ENCODE data around the gene ATF6.
A peak's percentile ranks its signal among the peaks of the same experiment; 100 is the strongest.

Gene ATF6, protein sequence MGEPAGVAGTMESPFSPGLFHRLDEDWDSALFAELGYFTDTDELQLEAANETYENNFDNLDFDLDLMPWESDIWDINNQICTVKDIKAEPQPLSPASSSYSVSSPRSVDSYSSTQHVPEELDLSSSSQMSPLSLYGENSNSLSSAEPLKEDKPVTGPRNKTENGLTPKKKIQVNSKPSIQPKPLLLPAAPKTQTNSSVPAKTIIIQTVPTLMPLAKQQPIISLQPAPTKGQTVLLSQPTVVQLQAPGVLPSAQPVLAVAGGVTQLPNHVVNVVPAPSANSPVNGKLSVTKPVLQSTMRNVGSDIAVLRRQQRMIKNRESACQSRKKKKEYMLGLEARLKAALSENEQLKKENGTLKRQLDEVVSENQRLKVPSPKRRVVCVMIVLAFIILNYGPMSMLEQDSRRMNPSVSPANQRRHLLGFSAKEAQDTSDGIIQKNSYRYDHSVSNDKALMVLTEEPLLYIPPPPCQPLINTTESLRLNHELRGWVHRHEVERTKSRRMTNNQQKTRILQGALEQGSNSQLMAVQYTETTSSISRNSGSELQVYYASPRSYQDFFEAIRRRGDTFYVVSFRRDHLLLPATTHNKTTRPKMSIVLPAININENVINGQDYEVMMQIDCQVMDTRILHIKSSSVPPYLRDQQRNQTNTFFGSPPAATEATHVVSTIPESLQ

DNA sequence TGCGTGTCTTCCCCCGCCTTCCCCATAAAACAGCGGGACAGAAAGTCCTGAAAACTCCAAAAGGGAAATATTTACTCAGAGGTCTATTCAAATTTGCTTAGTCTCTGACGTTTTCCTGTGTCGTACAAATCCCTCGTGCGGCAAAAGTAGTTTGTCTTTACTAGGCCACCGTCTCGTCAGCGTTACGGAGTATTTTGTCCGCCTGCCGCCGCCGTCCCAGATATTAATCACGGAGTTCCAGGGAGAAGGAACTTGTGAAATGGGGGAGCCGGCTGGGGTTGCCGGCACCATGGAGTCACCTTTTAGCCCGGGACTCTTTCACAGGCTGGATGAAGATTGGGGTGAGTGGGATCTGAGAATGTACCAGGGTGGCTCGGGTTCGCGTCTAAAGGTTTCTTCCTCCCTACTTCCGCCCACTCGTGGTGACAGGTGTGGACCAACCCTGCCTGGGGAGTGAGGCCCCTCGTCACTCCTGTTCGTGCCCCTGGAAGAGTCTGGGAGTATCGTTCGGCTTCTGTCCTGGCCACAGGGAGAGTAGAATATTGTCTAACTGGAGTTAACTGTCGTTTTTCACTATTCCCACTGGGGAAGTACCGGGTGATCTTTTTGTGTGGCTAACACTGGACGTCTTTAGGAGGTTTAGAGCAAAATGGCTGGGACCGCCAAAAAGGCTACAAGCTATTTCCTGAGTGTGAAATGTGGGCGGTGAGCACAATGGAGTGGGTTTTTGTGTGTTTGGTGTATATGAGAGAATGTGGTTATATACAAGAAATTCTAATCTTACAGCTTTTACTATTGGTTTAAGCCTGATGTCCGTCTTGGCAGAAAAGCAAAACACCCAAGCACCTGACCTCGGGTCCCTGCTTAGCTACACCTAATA, at the start of gene ATF6:
Gene ATF6, plus strand, starts transcription at position 219 of the 880 bp plus-strand sequence. Its CDS starts 41 bp downstream, at position 260.
- TF ChIP-seq CTCF (IDR thresholded peaks at IDR 0.05; ENCODE audit: unreplicated experiment in 3 of 3): no peak
- Mint-ChIP-seq H3K4me1 (peaks cover 23% of the 10 kb centered on the region), H3K27ac (peak within 1 kb of the TSS; percentile 89 to 94 (median 91)), H3K27me3 (ENCODE audit: low read depth) (no peaks in the 10 kb centered on the region), H3K36me3 (ENCODE audit: low read depth) (no peaks in the 10 kb centered on the region), H3K9me3 (no peaks in the 10 kb centered on the region), H3K4me3 (peak within 1 kb of the TSS; percentile 99 to 100 (median 99))

DNA sequence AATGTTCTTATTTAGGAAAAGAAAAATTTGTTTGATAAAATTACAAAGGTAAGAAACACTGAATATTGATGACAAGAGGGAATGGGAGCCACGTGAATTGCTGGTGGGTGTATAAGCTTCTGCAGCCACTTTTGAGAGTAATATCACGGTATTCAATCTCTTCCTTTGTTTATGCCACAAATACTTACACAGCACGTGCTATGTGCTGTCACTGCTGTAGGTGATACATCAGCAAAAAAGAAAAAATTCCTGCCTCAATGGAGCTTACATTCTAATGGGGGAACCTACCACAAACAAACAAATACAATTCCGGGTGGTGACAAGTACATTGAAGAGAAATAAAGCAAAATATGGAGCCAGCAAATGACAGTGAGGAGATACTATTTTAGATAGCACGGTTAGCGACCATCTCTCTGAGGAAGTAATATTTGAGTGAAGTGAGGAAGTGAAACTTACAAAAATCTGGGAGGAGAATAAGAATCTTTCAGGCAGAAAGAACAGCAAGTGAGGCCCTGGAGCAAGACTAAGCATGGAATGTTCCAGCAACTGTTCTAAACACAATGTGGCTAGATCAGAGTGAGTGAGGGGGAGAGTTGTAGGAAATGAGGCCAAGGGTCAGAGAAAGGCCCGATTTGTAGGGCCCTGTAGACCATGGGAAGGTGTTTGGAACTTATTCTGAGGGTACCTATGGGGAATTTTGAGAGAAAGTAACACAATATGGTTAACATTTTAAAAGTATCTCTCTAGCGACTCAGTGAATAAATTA, 47.4 kb upstream of the ATF6 start:
- no peak overlapping the region for H3K4me3 Mint-ChIP-seq
- no peak for TF ChIP-seq CTCF (IDR thresholded peaks at IDR 0.05; ENCODE audit: unreplicated experiment in 3 of 3)
- H3K9me3 Mint-ChIP-seq: no peaks in the 10 kb centered on the region
- no peaks in the 10 kb centered on the region for H3K4me1 Mint-ChIP-seq
- no peaks in the 10 kb centered on the region for H3K36me3 Mint-ChIP-seq (ENCODE audit: low read depth)
- H3K27ac Mint-ChIP-seq: no peak overlapping the region
- peaks cover 40% of the 10 kb centered on the region for H3K27me3 Mint-ChIP-seq (ENCODE audit: low read depth)

DNA sequence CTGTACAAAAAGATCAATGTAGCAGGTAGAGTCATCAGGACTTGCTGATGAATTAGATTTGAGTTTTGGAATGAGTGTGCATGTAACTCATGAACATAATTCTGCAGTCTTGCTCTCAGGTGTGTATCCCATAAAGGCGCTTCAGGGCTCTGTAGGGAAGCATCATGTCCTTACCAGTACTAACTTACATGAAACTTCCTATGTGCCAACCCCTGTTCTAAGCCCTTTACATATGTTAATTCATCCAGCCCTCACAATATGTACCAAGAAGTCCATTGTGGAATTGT, 46.9 kb upstream of the ATF6 start:
- Mint-ChIP-seq H3K4me1 (no peaks in the 10 kb centered on the region), H3K4me3 (no peak overlapping the region), H3K36me3 (ENCODE audit: low read depth) (no peaks in the 10 kb centered on the region), H3K9me3 (no peaks in the 10 kb centered on the region), H3K27me3 (ENCODE audit: low read depth) (peaks cover 40% of the 10 kb centered on the region), H3K27ac (no peak overlapping the region)
- no peak for TF ChIP-seq CTCF (IDR thresholded peaks at IDR 0.05; ENCODE audit: unreplicated experiment in 3 of 3)

- no peak for TF ChIP-seq CTCF (IDR thresholded peaks at IDR 0.05; ENCODE audit: unreplicated experiment in 3 of 3)
- no peak overlapping the region for H3K4me3 Mint-ChIP-seq
- H3K9me3 Mint-ChIP-seq: no peaks in the 10 kb centered on the region
- H3K27me3 Mint-ChIP-seq (ENCODE audit: low read depth): peaks cover 47% of the 10 kb centered on the region
- H3K4me1 Mint-ChIP-seq: no peaks in the 10 kb centered on the region
- no peak overlapping the region for H3K27ac Mint-ChIP-seq
- H3K36me3 Mint-ChIP-seq (ENCODE audit: low read depth): no peaks in the 10 kb centered on the region
Observed at GRCh38 chr1:161720422-161720821, 45.7 kb upstream of the ATF6 start.

DNA sequence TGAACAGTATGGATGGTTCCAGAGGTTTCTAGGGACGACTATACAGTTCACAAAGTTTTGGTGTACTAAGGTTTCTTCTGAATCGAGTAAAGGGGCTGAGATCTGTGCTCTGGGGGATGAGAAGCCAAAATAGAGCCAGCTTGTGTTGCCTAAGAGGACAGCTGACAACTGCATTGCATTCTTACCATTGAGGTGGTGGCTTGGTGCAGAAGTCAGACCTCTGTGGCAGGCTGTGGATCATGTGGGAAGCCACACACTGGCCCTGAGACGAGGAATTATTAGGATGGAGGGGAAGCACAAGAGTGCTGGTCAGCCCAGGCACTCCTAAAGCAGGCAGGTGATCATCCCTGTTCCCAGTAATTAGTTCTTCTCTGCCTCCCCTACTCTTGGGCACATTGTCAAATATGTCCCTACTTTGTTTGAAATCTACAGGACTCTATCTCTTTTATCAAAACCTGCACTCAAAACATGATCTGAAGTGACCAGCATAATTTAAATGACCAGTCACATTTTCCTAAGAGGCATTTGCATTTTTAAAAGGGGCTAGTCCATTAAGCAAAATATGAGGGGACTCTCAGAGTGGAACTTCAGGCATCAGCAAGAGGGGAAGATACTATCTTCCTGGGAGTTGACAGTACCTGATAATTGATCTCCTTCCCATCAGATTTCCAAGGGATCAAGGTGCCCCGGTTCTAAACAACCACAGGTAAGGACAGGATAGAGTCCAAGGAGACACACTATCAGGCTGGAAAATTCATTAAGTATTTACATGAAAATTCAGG, 45.0 kb upstream of the ATF6 start, which contains the start of gene FCRLB:
Gene FCRLB, plus strand, starts transcription at position 589 of the 782 bp plus-strand sequence. CDS start 1,129 bp downstream, outside the sequence.
- Mint-ChIP-seq H3K27ac (no peak within 1 kb of the TSS), H3K9me3 (no peaks in the 10 kb centered on the region), H3K27me3 (ENCODE audit: low read depth) (peaks cover 49% of the 10 kb centered on the region), H3K4me1 (peaks cover 5% of the 10 kb centered on the region), H3K4me3 (peak within 1 kb of the TSS in 1 of 3 experiments; percentile 19), H3K36me3 (ENCODE audit: low read depth) (no peaks in the 10 kb centered on the region)
- TF ChIP-seq CTCF (IDR thresholded peaks at IDR 0.05; ENCODE audit: unreplicated experiment in 3 of 3): no peak

Measured in nephron (organoid).